GM18858 (cell line): ENCODE data around the gene ABCC2.
"Not testable (repeated sequence)": the region's sequence is repeated elsewhere in the genome, so short reads cannot be mapped to it uniquely, and the experiment has no call there.

Source experiments
- ATAC-seq: cut with Tn5 transposase; IDR thresholded peaks from one replicate; pipeline ENCODE4 v1.9.1; 2021; ENCODE audit not compliant: unreplicated experiment

Gene ABCC2

DNA sequence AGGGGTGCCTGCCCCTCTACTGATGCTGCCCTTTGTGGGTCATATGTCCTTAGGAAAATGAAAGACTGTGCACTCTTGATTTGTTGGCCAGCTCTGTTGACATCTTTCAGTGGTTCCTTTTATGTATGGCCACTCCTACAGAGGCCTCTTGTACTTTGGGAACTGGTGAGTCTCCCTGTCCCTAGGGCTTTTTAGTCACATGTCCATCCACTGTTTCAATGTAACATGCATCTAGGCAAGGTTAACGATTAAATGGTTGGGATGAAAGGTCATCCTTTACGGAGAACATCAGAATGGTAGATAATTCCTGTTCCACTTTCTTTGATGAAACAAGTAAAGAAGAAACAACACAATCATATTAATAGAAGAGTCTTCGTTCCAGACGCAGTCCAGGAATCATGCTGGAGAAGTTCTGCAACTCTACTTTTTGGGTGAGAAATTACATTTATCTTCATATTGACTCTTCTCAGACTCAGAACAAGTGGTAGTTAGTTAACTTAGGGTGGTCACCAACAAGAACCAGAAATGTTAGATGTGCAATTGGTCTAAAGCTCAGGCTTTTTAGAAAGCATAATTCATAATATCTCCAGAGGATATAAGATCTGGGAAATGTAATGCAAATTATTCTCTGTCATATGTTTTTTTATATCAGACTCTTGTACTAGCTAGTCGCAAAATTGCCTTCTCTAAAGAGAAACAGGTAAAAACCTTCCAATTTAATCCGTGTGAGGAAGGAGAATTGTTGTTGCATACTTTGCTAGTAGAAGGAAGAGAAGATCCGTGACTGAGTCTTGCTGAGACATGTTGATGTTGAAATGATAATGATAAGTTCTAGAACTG is at the start of gene ABCC2:
Gene ABCC2, plus strand, starts transcription at position 194 of the 840 bp plus-strand sequence. Its CDS starts 205 bp downstream, at position 399.
- no peak for ATAC-seq

- no peak for ATAC-seq
These were observed 49.1 kb upstream of the ABCC2 start for GRCh38 chr10:99733366-99733765.

GRCh38 chr10:99734111-99734510 is 48.3 kb upstream of the ABCC2 start:
- ATAC-seq = not testable (repeated sequence)

DNA sequence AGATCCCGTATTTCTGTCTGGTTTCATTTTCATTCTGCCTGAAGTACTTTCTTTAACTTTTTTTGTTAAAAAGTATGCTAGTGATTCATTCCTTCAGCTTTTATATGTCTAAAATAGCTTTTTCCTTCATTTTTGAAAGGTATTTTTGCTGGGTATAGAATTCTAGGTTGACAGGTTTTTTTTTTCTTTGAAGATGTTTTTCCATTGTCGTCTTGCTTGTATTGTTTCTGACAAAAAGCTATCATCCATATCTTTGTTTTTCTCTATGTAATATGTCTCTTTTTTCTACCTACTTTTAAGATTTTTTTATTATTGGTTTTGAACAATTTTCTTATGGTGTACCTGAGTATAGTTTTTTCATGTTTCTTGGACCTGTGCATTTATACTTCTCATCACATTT is 42.2 kb upstream of the ABCC2 start:
- ATAC-seq = no peak

GRCh38 chr10:99740933-99741559 is 41.4 kb upstream of the ABCC2 start:
- ATAC-seq = no peak

DNA sequence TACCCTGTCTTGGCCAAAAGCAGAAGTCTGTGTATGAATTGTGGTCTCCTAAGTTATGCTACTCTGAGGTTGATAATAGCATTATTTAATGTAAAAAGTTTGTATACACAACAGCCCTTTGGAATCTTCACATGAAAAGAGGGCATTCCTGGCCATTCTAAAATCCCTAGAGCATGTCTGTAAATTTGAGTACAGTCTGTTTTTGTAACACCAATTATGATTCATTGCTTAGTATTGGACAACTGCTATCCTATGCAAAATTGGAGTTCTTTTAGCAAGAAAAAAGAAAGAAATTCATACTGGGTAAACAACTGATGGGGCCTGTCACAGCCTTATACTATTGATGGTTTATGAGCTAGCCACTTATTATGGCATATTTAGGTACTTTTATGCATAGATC is 40.2 kb upstream of the ABCC2 start:
- no peak for ATAC-seq

GRCh38 chr10:99742701-99743100 is 39.7 kb upstream of the ABCC2 start:
- ATAC-seq = no peak

DNA sequence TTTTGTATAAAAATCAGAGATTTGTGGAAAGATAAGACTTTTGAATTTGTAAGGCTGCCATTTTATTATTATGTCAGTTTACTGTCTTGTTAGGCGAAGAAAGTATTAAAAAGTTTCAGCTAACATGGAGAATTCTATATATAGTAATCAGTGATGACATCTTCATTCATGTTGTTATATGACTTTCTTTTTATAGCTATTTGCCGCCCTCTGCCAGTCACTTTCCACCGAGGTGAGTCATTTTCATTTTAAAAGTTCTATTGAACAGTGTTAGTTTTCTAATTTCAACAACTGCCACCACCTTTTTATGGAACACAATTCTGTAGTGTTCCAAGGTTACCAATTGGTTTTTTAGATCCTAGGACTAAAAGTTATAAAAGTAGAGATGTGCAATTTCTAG is 38.6 kb upstream of the ABCC2 start:
- no peak for ATAC-seq

DNA sequence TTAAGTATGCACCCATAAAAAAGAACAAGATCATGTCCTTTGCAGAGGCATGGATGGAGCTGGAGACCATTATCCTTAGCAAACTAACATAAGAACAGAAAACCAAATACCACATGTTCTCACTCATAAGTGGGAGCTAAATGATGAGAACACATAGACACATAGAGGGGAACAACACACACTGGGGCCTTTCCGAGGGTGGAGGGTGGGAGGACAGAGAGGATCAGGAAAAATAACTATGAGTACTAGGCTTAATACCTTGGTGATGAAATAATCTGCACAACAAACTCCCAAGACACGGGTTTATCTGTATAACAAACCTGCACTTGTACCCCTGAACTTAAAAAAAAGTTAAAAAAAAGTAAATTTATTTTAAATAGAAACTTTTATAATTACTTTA is 36.3 kb upstream of the ABCC2 start:
- ATAC-seq = not testable (repeated sequence)

DNA sequence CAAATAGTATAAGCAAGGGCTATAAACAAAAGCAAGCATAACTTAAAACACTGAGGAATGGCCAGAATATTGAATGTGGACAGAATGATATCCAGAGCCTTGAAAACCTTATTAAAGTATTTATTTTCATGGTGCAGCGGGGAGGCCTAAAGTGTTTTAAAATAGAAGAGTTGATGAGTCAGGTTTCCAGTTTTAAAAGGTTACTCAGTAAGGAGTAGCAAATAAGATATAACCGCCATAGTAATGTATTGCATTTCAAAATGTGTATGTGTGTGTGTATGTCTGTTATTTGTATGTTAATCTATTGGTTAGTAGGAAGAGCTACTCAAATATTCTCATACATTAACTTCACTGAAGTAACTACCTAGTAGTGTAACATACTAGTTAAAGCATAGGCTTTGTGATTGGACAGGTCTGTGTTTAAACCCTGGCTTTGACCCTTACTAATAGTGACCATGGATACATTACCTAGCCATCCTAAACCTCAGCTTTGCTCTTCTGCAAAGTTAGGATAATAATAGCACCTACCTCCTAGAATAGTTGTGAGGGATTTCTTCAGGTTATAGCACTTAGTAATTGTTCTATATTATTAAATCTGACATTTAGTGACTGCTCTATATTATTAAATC is 33.5 kb upstream of the ABCC2 start:
- ATAC-seq = no peak

GRCh38 chr10:99750641-99751040 is 31.8 kb upstream of the ABCC2 start:
- ATAC-seq = no peak

DNA sequence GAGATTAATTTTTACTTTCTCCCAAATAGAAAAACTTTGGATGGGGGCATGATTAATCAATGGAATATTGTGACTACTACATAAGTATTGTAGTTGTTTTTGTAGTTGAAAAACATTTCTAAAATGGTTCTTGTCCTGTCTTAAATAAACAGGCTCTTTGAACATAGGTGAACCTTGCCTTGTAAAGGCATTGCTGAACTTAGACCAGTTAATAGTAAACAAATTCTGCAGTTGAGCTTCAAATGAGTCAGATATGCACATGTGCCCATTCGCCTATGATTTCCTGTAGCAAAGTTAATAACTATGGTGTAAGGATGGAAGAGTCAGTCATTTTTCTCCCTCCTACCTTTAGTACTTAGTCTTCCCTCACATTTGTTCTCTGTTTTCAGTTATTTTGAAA is 27.8 kb upstream of the ABCC2 start:
- no peak for ATAC-seq

DNA sequence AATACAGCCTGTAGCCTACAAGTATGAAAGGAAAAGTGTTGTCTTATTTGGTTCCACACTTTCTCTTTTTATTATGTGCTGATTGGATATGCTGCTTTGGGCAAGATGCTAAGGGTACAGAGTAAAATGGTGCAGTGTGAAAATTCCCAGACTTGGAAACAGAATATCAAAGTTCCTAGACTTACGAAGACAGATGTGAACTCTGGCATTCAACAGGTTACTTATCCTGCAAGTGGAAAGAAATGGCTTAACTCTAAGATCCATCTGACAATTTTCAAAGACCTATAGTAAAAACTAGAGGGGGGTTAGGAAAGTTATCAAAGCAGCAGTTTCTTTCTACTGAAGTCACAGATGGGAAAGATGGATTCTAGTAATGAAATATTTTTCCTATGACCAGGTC is 26.3 kb upstream of the ABCC2 start:
- no peak for ATAC-seq

GRCh38 chr10:99758211-99758891 is 24.1 kb upstream of the ABCC2 start:
- ATAC-seq = no peak

GRCh38 chr10:99760321-99760720 is 22.1 kb upstream of the ABCC2 start:
- no peak for ATAC-seq

- ATAC-seq = no peak
These were observed 21.1 kb upstream of the ABCC2 start for GRCh38 chr10:99761365-99761764.

GRCh38 chr10:99765672-99766301 is 16.7 kb upstream of the ABCC2 start:
- no peak for ATAC-seq

DNA sequence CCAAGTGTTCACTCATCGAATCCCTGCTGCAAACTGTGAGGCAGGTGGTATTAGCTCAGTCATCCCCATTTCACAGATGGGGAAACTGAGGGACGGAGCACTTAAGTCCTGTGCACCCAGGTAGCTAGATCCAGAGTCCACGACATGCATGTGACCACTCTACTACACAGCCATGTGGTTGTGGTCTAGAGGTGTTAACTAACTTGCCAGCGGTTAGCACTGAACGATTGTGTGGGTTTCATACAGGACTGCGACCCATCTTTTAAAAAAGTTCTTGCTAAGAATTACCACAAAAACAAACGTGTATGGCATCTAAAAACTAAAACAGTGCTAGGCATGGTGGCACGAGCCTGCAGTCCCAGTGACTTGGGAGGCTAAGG is 16.1 kb upstream of the ABCC2 start:
- ATAC-seq = peak; percentile 62

GRCh38 chr10:99767901-99768300 is 14.5 kb upstream of the ABCC2 start:
- ATAC-seq = no peak

- no peak for ATAC-seq
These were observed 13.9 kb upstream of the ABCC2 start for GRCh38 chr10:99768556-99768955.

DNA sequence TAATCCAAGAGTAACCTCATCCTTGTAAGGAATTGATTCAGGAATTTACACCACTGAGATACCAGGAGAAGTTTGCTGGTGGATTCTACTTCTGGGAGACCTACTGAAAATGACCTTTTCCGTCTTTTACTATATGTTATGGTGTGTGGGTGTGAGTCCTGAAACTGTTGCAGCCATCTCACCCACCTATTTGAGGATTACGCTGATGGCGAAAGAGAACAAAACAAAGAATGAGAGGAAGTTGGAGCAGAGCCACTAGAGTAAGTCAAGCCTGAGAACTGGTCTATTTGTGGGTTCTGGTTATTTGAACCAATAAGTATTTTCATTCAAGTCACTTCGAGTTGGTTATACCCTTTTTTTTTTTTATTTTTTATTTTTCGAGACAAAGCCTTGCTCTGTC is 12.7 kb upstream of the ABCC2 start:
- ATAC-seq = no peak
